Body of pancreas (tissue), 4 donors: Measurements from ENCODE around the gene PCSK2.

Experiments
- POLR2A ChIP-seq, 3 donors: fragments of 450-650 bp; IDR thresholded peaks; one replicate each; pipeline ENCODE4 v1.6.1; 2016; ENCODE audit warnings: antibody characterized with exemption in 3 of 3, mild to moderate bottlenecking in 2 of 3
- TF ChIP-seq, protein P1 (sequence below), 7 experiments: fragments of 450-650 bp in 4 of 7; fragments of 200-600 bp in 3 of 7; sonication (generic) in 3 of 7; IDR thresholded peaks; one replicate each; pipeline ENCODE4 v1.5.1; 2016 to 2019; ENCODE audit warnings: antibody characterized with exemption in 7 of 7

DNA sequence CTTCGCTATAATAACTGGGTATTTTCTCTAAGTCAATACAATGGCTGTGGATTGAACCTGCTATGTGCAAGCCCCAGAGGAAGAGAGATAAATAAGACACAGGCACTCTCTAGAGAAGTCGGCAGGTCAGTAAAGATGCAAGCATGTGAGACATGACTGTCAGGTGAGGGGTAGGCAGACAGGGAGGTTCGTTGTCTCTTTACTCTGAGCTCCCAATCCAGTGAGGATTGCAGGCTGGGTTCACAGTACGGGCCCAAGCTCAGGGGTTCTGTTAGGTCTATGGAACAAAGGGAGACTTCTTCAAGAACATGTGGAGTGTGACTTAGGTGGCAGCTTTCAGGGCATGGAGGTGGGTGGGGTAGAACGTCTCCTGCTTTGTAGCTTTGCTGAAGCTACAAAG, 147.2 kb downstream of the PCSK2 start:
- TF ChIP-seq, protein P1, sequence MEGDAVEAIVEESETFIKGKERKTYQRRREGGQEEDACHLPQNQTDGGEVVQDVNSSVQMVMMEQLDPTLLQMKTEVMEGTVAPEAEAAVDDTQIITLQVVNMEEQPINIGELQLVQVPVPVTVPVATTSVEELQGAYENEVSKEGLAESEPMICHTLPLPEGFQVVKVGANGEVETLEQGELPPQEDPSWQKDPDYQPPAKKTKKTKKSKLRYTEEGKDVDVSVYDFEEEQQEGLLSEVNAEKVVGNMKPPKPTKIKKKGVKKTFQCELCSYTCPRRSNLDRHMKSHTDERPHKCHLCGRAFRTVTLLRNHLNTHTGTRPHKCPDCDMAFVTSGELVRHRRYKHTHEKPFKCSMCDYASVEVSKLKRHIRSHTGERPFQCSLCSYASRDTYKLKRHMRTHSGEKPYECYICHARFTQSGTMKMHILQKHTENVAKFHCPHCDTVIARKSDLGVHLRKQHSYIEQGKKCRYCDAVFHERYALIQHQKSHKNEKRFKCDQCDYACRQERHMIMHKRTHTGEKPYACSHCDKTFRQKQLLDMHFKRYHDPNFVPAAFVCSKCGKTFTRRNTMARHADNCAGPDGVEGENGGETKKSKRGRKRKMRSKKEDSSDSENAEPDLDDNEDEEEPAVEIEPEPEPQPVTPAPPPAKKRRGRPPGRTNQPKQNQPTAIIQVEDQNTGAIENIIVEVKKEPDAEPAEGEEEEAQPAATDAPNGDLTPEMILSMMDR (IDR thresholded peaks at IDR 0.05): no peak
- no peak for TF ChIP-seq POLR2A (IDR thresholded peaks at IDR 0.05)
